ENCODE measurements around the gene TRPM2.

The TRPM2 gene

GRCh38 chr21:44365251-44365966 lies 12.0 kb downstream of the TRPM2 start:
- no peaks in the 10 kb centered on the region for H3K9me3 ChIP-seq (ENCODE audit: control insufficient read depth in 2 of 2, low read length in 2 of 2)
- H3K36me3 ChIP-seq (ENCODE audit: control insufficient read depth in 2 of 2, insufficient read depth in 2 of 2, low read length in 2 of 2): no peaks in the 10 kb centered on the region
- no peaks in the 10 kb centered on the region for H3K4me1 ChIP-seq (ENCODE audit: control insufficient read depth in 2 of 2, insufficient read depth in 2 of 2, low read length in 2 of 2)

DNA sequence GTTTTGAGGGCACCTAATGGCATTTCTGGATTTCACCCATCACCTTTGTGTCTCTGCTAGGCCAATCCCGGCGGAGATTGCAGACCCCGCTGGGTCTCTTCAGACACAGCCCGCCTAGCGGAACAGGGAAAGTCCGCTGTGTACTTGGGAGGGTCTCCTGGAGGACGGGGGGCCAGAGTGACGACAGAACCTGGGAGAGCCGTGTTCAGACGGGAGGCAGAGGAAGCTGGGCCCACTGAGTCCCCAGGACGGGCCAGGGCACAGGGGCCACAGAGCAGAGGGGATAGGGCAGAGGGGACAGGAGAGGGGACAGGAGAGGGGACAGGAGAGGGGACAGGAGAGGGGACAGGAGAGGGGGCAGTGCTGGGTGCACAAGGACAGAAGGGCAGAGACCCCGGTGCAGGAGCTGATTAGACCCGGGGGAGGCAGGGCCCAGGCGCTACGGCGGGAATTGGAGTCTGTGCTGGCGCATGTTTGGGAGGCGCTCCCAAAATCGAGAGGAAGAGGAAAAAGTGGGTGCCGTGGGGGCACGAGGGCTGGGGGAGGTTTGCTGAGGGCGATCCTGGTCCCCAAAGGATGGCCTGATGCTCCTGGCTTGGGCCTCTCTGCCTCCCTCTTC lies 12.7 kb downstream of the TRPM2 start:
- H3K36me3 ChIP-seq (ENCODE audit: control insufficient read depth in 2 of 2, insufficient read depth in 2 of 2, low read length in 2 of 2): no peaks in the 10 kb centered on the region
- no peaks in the 10 kb centered on the region for H3K4me1 ChIP-seq (ENCODE audit: control insufficient read depth in 2 of 2, insufficient read depth in 2 of 2, low read length in 2 of 2)
- H3K9me3 ChIP-seq (ENCODE audit: control insufficient read depth in 2 of 2, low read length in 2 of 2): no peaks in the 10 kb centered on the region
- no peak overlapping the region for H3K9ac ChIP-seq (ENCODE audit: low read depth in 1 of 2, low read length in 2 of 2)
- no peak overlapping the region for H3K4me3 ChIP-seq (ENCODE audit: low read length in 2 of 2)
- no peak overlapping the region for H3K27ac ChIP-seq (ENCODE audit: low read depth in 2 of 2, low read length in 2 of 2)
- peaks cover 4 to 14% of the 10 kb centered on the region in 2 donors for H3K27me3 ChIP-seq (ENCODE audit: control insufficient read depth in 2 of 2, insufficient read depth in 2 of 2, low read length in 2 of 2)

More at GRCh38 chr21:44365251-44365966, 12.0 kb downstream of the TRPM2 start:
- H3K9ac ChIP-seq (ENCODE audit: low read depth in 1 of 2, low read length in 2 of 2): no peak overlapping the region
- H3K27ac ChIP-seq (ENCODE audit: low read depth in 2 of 2, low read length in 2 of 2): no peak overlapping the region
- H3K4me3 ChIP-seq (ENCODE audit: low read length in 2 of 2): no peak overlapping the region
- peaks cover 3 to 7% of the 10 kb centered on the region in 2 donors for H3K27me3 ChIP-seq (ENCODE audit: control insufficient read depth in 2 of 2, insufficient read depth in 2 of 2, low read length in 2 of 2)

- H3K4me1 ChIP-seq (ENCODE audit: control insufficient read depth in 2 of 2, insufficient read depth in 2 of 2, low read length in 2 of 2): no peaks in the 10 kb centered on the region
- H3K27me3 ChIP-seq (ENCODE audit: control insufficient read depth in 2 of 2, insufficient read depth in 2 of 2, low read length in 2 of 2): peaks cover 4 to 14% of the 10 kb centered on the region in 2 donors
- no peaks in the 10 kb centered on the region for H3K36me3 ChIP-seq (ENCODE audit: control insufficient read depth in 2 of 2, insufficient read depth in 2 of 2, low read length in 2 of 2)
- no peak overlapping the region for H3K9ac ChIP-seq (ENCODE audit: low read depth in 1 of 2, low read length in 2 of 2)
- H3K9me3 ChIP-seq (ENCODE audit: control insufficient read depth in 2 of 2, low read length in 2 of 2): no peaks in the 10 kb centered on the region
- H3K4me3 ChIP-seq (ENCODE audit: low read length in 2 of 2): no peak overlapping the region
- no peak overlapping the region for H3K27ac ChIP-seq (ENCODE audit: low read depth in 2 of 2, low read length in 2 of 2)
These were observed 13.3 kb downstream of the TRPM2 start for GRCh38 chr21:44366586-44367211.

DNA sequence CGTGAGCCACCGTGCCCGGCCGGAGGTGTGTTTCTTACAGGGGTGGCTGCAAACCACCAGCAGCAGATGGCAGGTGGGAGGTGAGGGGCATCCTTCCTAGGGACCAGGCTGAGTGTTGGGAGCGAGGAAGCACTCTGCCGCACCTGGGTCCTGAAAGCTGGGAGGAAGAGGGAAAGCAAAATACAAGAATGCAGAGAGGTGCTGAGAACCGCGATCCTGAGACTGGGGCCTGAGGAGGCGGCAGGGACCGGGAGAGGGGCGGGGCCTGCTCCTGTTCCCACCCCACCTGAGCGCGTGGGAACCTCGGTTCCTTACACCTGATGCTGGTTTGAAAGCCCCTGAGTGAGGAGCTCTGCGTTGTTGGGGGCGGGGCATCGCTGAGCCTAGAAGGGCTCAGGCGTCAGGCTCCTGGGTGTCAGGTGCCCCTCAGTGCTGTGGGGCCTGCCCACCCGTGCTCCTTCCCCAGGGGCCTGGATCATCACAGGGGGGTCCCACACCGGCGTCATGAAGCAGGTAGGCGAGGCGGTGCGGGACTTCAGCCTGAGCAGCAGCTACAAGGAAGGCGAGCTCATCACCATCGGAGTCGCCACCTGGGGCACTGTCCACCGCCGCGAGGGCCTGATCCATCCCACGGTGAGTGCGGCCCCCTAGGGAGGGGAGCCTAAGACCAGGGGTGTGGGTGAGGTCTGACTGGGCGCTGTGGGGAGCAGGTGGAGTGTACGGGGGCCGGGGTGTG lies 15.5 kb downstream of the TRPM2 start:
- H3K9me3 ChIP-seq (ENCODE audit: control insufficient read depth in 2 of 2, low read length in 2 of 2): no peaks in the 10 kb centered on the region
- no peaks in the 10 kb centered on the region for H3K36me3 ChIP-seq (ENCODE audit: control insufficient read depth in 2 of 2, insufficient read depth in 2 of 2, low read length in 2 of 2)
- peaks cover 4 to 14% of the 10 kb centered on the region in 2 donors for H3K27me3 ChIP-seq (ENCODE audit: control insufficient read depth in 2 of 2, insufficient read depth in 2 of 2, low read length in 2 of 2)
- H3K4me1 ChIP-seq (ENCODE audit: control insufficient read depth in 2 of 2, insufficient read depth in 2 of 2, low read length in 2 of 2): no peaks in the 10 kb centered on the region
- no peak overlapping the region for H3K9ac ChIP-seq (ENCODE audit: low read depth in 1 of 2, low read length in 2 of 2)
- no peak overlapping the region for H3K27ac ChIP-seq (ENCODE audit: low read depth in 2 of 2, low read length in 2 of 2)
- no peak overlapping the region for H3K4me3 ChIP-seq (ENCODE audit: low read length in 2 of 2)

- H3K4me3 ChIP-seq (ENCODE audit: low read length in 2 of 2): no peak overlapping the region
- H3K27ac ChIP-seq (ENCODE audit: low read depth in 2 of 2, low read length in 2 of 2): no peak overlapping the region
- H3K27me3 ChIP-seq (ENCODE audit: control insufficient read depth in 2 of 2, insufficient read depth in 2 of 2, low read length in 2 of 2): peaks cover 4 to 14% of the 10 kb centered on the region in 2 donors
- no peaks in the 10 kb centered on the region for H3K4me1 ChIP-seq (ENCODE audit: control insufficient read depth in 2 of 2, insufficient read depth in 2 of 2, low read length in 2 of 2)
- H3K9ac ChIP-seq (ENCODE audit: low read depth in 1 of 2, low read length in 2 of 2): no peak overlapping the region
- no peaks in the 10 kb centered on the region for H3K36me3 ChIP-seq (ENCODE audit: control insufficient read depth in 2 of 2, insufficient read depth in 2 of 2, low read length in 2 of 2)
- H3K9me3 ChIP-seq (ENCODE audit: control insufficient read depth in 2 of 2, low read length in 2 of 2): no peaks in the 10 kb centered on the region
These were observed 16.8 kb downstream of the TRPM2 start for GRCh38 chr21:44370027-44370735.

- peaks cover 4 to 14% of the 10 kb centered on the region in 2 donors for H3K27me3 ChIP-seq (ENCODE audit: control insufficient read depth in 2 of 2, insufficient read depth in 2 of 2, low read length in 2 of 2)
- H3K36me3 ChIP-seq (ENCODE audit: control insufficient read depth in 2 of 2, insufficient read depth in 2 of 2, low read length in 2 of 2): no peaks in the 10 kb centered on the region
- no peak overlapping the region for H3K9ac ChIP-seq (ENCODE audit: low read depth in 1 of 2, low read length in 2 of 2)
- no peaks in the 10 kb centered on the region for H3K4me1 ChIP-seq (ENCODE audit: control insufficient read depth in 2 of 2, insufficient read depth in 2 of 2, low read length in 2 of 2)
- H3K9me3 ChIP-seq (ENCODE audit: control insufficient read depth in 2 of 2, low read length in 2 of 2): no peaks in the 10 kb centered on the region
- H3K27ac ChIP-seq (ENCODE audit: low read depth in 2 of 2, low read length in 2 of 2): no peak overlapping the region
- H3K4me3 ChIP-seq (ENCODE audit: low read length in 2 of 2): no peak overlapping the region
These were observed 17.5 kb downstream of the TRPM2 start for GRCh38 chr21:44370786-44371410.

DNA sequence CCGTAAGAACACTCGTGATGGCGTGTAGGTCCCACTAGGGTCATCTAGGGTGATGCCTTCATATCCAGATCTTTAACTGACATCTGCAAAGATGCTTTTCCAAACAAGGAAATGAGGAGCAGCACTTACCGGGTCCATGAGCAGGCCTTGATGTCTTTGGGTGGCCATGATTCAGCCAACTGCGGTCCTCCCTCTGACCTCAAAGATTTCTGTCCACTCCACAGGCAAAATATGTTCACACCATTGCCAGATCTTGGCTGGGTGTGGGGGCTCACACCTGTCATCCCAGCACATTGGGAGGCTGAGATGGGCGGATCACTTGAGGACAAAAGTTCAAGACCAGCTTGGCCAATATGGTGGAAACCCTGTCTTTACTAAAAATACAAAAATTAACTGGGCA lies 18.2 kb downstream of the TRPM2 start:
- no peaks in the 10 kb centered on the region for H3K4me1 ChIP-seq (ENCODE audit: control insufficient read depth in 2 of 2, insufficient read depth in 2 of 2, low read length in 2 of 2)
- H3K9me3 ChIP-seq (ENCODE audit: control insufficient read depth in 2 of 2, low read length in 2 of 2): no peaks in the 10 kb centered on the region
- H3K36me3 ChIP-seq (ENCODE audit: control insufficient read depth in 2 of 2, insufficient read depth in 2 of 2, low read length in 2 of 2): no peaks in the 10 kb centered on the region
- no peak overlapping the region for H3K4me3 ChIP-seq (ENCODE audit: low read length in 2 of 2)
- H3K27ac ChIP-seq (ENCODE audit: low read depth in 2 of 2, low read length in 2 of 2): no peak overlapping the region
- peaks cover 4 to 14% of the 10 kb centered on the region in 2 donors for H3K27me3 ChIP-seq (ENCODE audit: control insufficient read depth in 2 of 2, insufficient read depth in 2 of 2, low read length in 2 of 2)
- H3K9ac ChIP-seq (ENCODE audit: low read depth in 1 of 2, low read length in 2 of 2): no peak overlapping the region

DNA sequence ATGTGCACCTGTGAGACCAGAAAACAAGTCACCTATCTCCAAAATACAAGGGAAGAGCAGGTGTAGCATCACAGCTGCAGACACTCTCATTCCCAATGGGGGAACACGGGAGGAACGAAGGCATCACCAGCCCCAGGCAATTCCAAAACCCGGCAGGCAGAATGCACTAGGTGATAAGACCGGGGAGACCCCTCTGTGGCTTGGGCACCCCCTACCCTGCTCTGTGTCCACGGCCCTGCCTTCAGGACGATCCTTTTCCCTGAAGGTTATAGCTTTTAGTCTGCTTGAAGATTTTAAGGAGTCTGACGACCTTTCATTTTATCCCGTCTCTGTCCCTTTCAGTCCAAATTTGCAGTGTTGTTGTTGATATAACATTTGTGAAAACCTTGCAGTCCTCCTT lies 19.2 kb downstream of the TRPM2 start:
- peaks cover 7 to 14% of the 10 kb centered on the region in 2 donors for H3K27me3 ChIP-seq (ENCODE audit: control insufficient read depth in 2 of 2, insufficient read depth in 2 of 2, low read length in 2 of 2)

GRCh38 chr21:44374601-44375280 lies 21.3 kb downstream of the TRPM2 start:
- no peak overlapping the region for H3K27ac ChIP-seq (ENCODE audit: low read depth in 2 of 2, low read length in 2 of 2)
- no peak overlapping the region for H3K4me3 ChIP-seq (ENCODE audit: low read length in 2 of 2)
- no peaks in the 10 kb centered on the region for H3K9me3 ChIP-seq (ENCODE audit: control insufficient read depth in 2 of 2, low read length in 2 of 2)
- H3K9ac ChIP-seq (ENCODE audit: low read depth in 1 of 2, low read length in 2 of 2): no peak overlapping the region
- H3K4me1 ChIP-seq (ENCODE audit: control insufficient read depth in 2 of 2, insufficient read depth in 2 of 2, low read length in 2 of 2): no peaks in the 10 kb centered on the region
- H3K27me3 ChIP-seq (ENCODE audit: control insufficient read depth in 2 of 2, insufficient read depth in 2 of 2, low read length in 2 of 2): peaks cover 7 to 9% of the 10 kb centered on the region in 2 donors
- peaks cover 0 to 2% of the 10 kb centered on the region in 2 donors for H3K36me3 ChIP-seq (ENCODE audit: control insufficient read depth in 2 of 2, insufficient read depth in 2 of 2, low read length in 2 of 2)

More for the DNA sequence above, 19.2 kb downstream of the TRPM2 start:
- no peaks in the 10 kb centered on the region for H3K36me3 ChIP-seq (ENCODE audit: control insufficient read depth in 2 of 2, insufficient read depth in 2 of 2, low read length in 2 of 2)
- H3K27ac ChIP-seq (ENCODE audit: low read depth in 2 of 2, low read length in 2 of 2): no peak overlapping the region
- H3K4me1 ChIP-seq (ENCODE audit: control insufficient read depth in 2 of 2, insufficient read depth in 2 of 2, low read length in 2 of 2): no peaks in the 10 kb centered on the region
- H3K4me3 ChIP-seq (ENCODE audit: low read length in 2 of 2): no peak overlapping the region
- no peaks in the 10 kb centered on the region for H3K9me3 ChIP-seq (ENCODE audit: control insufficient read depth in 2 of 2, low read length in 2 of 2)
- no peak overlapping the region for H3K9ac ChIP-seq (ENCODE audit: low read depth in 1 of 2, low read length in 2 of 2)

Measured in mucosa of rectum (tissue), 2 donors.